ENCODE data around the gene COX7A2L.

The COX7A2L gene

GRCh38 chr2:42332575-42332974 is 28.4 kb downstream of the COX7A2L start:
- POLR2A ChIA-PET, result no interaction called here
- CTCF ChIA-PET, result no interaction called here

GRCh38 chr2:42331569-42332284 is 29.3 kb downstream of the COX7A2L start:
- ChIA-PET POLR2A (no interaction called here), CTCF (no interaction called here)
- DNase-seq (ENCODE audit: extremely low spot score), result no peak
- TF ChIP-seq TARDBP (IDR thresholded peaks at IDR 0.05) (no peak), ELF4 (IDR thresholded peaks at IDR 0.05) (no peak), FOXM1 (IDR thresholded peaks at IDR 0.05; ENCODE audit: borderline replicate concordance) (no peak), FOXK2 (IDR thresholded peaks at IDR 0.05) (no peak), LEF1 (IDR thresholded peaks at IDR 0.05; ENCODE audit: borderline replicate concordance) (no peak), CTBP1 (IDR thresholded peaks at IDR 0.05; ENCODE audit: borderline replicate concordance) (no peak), PKNOX1 (IDR thresholded peaks at IDR 0.05) (no peak), SUZ12 (IDR thresholded peaks at IDR 0.05) (no peak), BHLHE40 (IDR thresholded peaks at IDR 0.05; ENCODE audit: borderline replicate concordance) (no peak), L3MBTL2 (conservative IDR thresholded peaks at IDR 0.05) (no peak)

More at GRCh38 chr2:42332575-42332974, 28.4 kb downstream of the COX7A2L start:
- DNase-seq (ENCODE audit: extremely low spot score), result no peak
- no peak for TF ChIP-seq FOXK2 (IDR thresholded peaks at IDR 0.05)
- TF ChIP-seq LEF1 (IDR thresholded peaks at IDR 0.05; ENCODE audit: borderline replicate concordance), result no peak
- TF ChIP-seq TARDBP (IDR thresholded peaks at IDR 0.05), result no peak
- no peak for TF ChIP-seq SUZ12 (IDR thresholded peaks at IDR 0.05)
- TF ChIP-seq FOXA1 (IDR thresholded peaks at IDR 0.05), result no peak
- no peak for TF ChIP-seq CTBP1 (IDR thresholded peaks at IDR 0.05; ENCODE audit: borderline replicate concordance)
- TF ChIP-seq BHLHE40 (IDR thresholded peaks at IDR 0.05; ENCODE audit: borderline replicate concordance), result no peak
- TF ChIP-seq ZNF384 (IDR thresholded peaks at IDR 0.05), result no peak
- no peak for TF ChIP-seq PKNOX1 (IDR thresholded peaks at IDR 0.05)
- TF ChIP-seq ARNT (IDR thresholded peaks at IDR 0.05), result no peak
- no peak for TF ChIP-seq NFRKB (IDR thresholded peaks at IDR 0.05)

- no peak for TF ChIP-seq FOXM1 (IDR thresholded peaks at IDR 0.05; ENCODE audit: borderline replicate concordance)
- no peak for TF ChIP-seq FOXA1 (IDR thresholded peaks at IDR 0.05)
- no peak for TF ChIP-seq HDGF (IDR thresholded peaks at IDR 0.05; ENCODE audit: borderline replicate concordance)
- TF ChIP-seq TARDBP (IDR thresholded peaks at IDR 0.05), result no peak
- CTCF ChIA-PET, result no interaction called here
- no peak for DNase-seq (ENCODE audit: extremely low spot score)
- POLR2A ChIA-PET, result no interaction called here
These were observed 31.3 kb downstream of the COX7A2L start for GRCh38 chr2:42329736-42330135.

GRCh38 chr2:42328923-42329322 is 32.1 kb downstream of the COX7A2L start:
- POLR2A ChIA-PET, result no interaction called here
- no peak for DNase-seq (ENCODE audit: extremely low spot score)
- CTCF ChIA-PET, result interaction anchor here (0.6 to 1.6 kb wide), 5 partner anchors 18 to 245 kb away, joined by 3 to 5 read pairs (median 3); no protein-coding TSS in a partner anchor
- TF ChIP-seq CTBP1 (IDR thresholded peaks at IDR 0.05; ENCODE audit: borderline replicate concordance), result no peak
- no peak for TF ChIP-seq TARDBP (IDR thresholded peaks at IDR 0.05)
- TF ChIP-seq FOXA1 (IDR thresholded peaks at IDR 0.05), result no peak
- TF ChIP-seq SP1 (IDR thresholded peaks at IDR 0.05), result no peak

GRCh38 chr2:42328148-42328833 is 32.7 kb downstream of the COX7A2L start:
- CTCF ChIA-PET, result interaction anchor here (0.6 to 1.6 kb wide), 5 partner anchors 19 to 245 kb away, joined by 3 to 5 read pairs (median 3); no protein-coding TSS in a partner anchor
- POLR2A ChIA-PET, result no interaction called here
- DNase-seq (ENCODE audit: extremely low spot score), result no peak
- no peak for TF ChIP-seq CTBP1 (IDR thresholded peaks at IDR 0.05; ENCODE audit: borderline replicate concordance)
- TF ChIP-seq FOXA1 (IDR thresholded peaks at IDR 0.05), result no peak
- TF ChIP-seq HDGF (IDR thresholded peaks at IDR 0.05; ENCODE audit: borderline replicate concordance), result no peak
- TF ChIP-seq FOXM1 (IDR thresholded peaks at IDR 0.05; ENCODE audit: borderline replicate concordance), result no peak
- TF ChIP-seq PKNOX1 (IDR thresholded peaks at IDR 0.05), result no peak
- TF ChIP-seq SUZ12 (IDR thresholded peaks at IDR 0.05), result no peak
- TF ChIP-seq ARNT (IDR thresholded peaks at IDR 0.05), result no peak
- TF ChIP-seq BHLHE40 (IDR thresholded peaks at IDR 0.05; ENCODE audit: borderline replicate concordance), result no peak

- CTCF ChIA-PET, result interaction anchor here (0.6 kb wide), 1 partner anchor 59 kb away, joined by 5 read pairs; no protein-coding TSS in a partner anchor
- no peak for DNase-seq (ENCODE audit: extremely low spot score)
These were observed 33.9 kb downstream of the COX7A2L start for GRCh38 chr2:42327125-42327524.

More at GRCh38 chr2:42327125-42327524, 33.9 kb downstream of the COX7A2L start:
- TF ChIP-seq ZNF384 (IDR thresholded peaks at IDR 0.05), result no peak
- no peak for TF ChIP-seq FOXA1 (IDR thresholded peaks at IDR 0.05)
- TF ChIP-seq L3MBTL2 (conservative IDR thresholded peaks at IDR 0.05), result no peak
- no peak for TF ChIP-seq ARNT (IDR thresholded peaks at IDR 0.05)
- TF ChIP-seq PKNOX1 (IDR thresholded peaks at IDR 0.05), result no peak
- no peak for TF ChIP-seq NFRKB (IDR thresholded peaks at IDR 0.05)
- TF ChIP-seq CTBP1 (IDR thresholded peaks at IDR 0.05; ENCODE audit: borderline replicate concordance), result no peak
- no peak for TF ChIP-seq SP1 (IDR thresholded peaks at IDR 0.05)
- no peak for TF ChIP-seq SUZ12 (IDR thresholded peaks at IDR 0.05)
- TF ChIP-seq BHLHE40 (IDR thresholded peaks at IDR 0.05; ENCODE audit: borderline replicate concordance), result no peak
- TF ChIP-seq TARDBP (IDR thresholded peaks at IDR 0.05), result no peak
- no peak for TF ChIP-seq FOXM1 (IDR thresholded peaks at IDR 0.05; ENCODE audit: borderline replicate concordance)
- TF ChIP-seq ELF4 (IDR thresholded peaks at IDR 0.05), result no peak
- POLR2A ChIA-PET, result no interaction called here
